Uterus (tissue), 2 donors: ENCODE measurements around the gene GAPVD1.

Experiments
- POLR2A ChIP-seq, 2 donors: fragments of 450-650 bp; IDR thresholded peaks; one replicate each; pipeline ENCODE4 v1.6.1; 2016; ENCODE audit warnings: antibody characterized with exemption in 2 of 2, mild to moderate bottlenecking in 1 of 2, moderate library complexity in 1 of 2
- TF ChIP-seq, protein P1 (sequence below), 4 experiments: fragments of 200-600 bp in 2 of 4; fragments of 450-650 bp in 2 of 4; sonication (generic) in 2 of 4; IDR thresholded peaks; one replicate each; pipeline ENCODE4 v1.5.1; 2016 to 2019; ENCODE audit warnings: antibody characterized with exemption in 4 of 4, mild to moderate bottlenecking in 2 of 4, moderate library complexity in 1 of 4

- TF ChIP-seq, protein P1, sequence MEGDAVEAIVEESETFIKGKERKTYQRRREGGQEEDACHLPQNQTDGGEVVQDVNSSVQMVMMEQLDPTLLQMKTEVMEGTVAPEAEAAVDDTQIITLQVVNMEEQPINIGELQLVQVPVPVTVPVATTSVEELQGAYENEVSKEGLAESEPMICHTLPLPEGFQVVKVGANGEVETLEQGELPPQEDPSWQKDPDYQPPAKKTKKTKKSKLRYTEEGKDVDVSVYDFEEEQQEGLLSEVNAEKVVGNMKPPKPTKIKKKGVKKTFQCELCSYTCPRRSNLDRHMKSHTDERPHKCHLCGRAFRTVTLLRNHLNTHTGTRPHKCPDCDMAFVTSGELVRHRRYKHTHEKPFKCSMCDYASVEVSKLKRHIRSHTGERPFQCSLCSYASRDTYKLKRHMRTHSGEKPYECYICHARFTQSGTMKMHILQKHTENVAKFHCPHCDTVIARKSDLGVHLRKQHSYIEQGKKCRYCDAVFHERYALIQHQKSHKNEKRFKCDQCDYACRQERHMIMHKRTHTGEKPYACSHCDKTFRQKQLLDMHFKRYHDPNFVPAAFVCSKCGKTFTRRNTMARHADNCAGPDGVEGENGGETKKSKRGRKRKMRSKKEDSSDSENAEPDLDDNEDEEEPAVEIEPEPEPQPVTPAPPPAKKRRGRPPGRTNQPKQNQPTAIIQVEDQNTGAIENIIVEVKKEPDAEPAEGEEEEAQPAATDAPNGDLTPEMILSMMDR (IDR thresholded peaks at IDR 0.05), result no peak
- TF ChIP-seq POLR2A (IDR thresholded peaks at IDR 0.05), result no peak
These were observed 105.0 kb downstream of the GAPVD1 start for GRCh38 chr9:125366676-125367075.
